Measurements from ENCODE around the gene ITGB4. TPM values are rescaled to one million over a fixed set of nuclear protein-coding genes. Genes with fewer than 3 reads are reported as not detected.
A peak's percentile ranks its signal among the peaks of the same experiment; 100 is the strongest.

ITGB4 gene
- total and polyA plus RNA-seq, 2 of the 13 experiments (the other 11 are each of a cell fraction or from before 2014, with no cell fraction given) = 6.9 to 14.5 TPM

- TF ChIP-seq HOXA9 (CRISPR knock-in tag; IDR thresholded peaks at IDR 0.05; ENCODE audit: borderline replicate concordance) (no peak; the same call in 1 of the 2 replicates), CSRNP2 (CRISPR knock-in tag; conservative IDR thresholded peaks at IDR 0.05; ENCODE audit: low read depth) (no peak), ZNF543 (CRISPR knock-in tag; IDR thresholded peaks at IDR 0.05) (no peak; the same call in 1 of the 2 replicates), HOXD1 (CRISPR knock-in tag; IDR thresholded peaks at IDR 0.05) (peak; percentile 84; the same call in 1 of the 2 replicates), DDIT3 (CRISPR knock-in tag; IDR thresholded peaks at IDR 0.05) (no peak), ZNF446 (CRISPR knock-in tag; IDR thresholded peaks at IDR 0.05) (no peak), FOXA3 (CRISPR knock-in tag; IDR thresholded peaks at IDR 0.05) (peak; percentile 5; the same call in 1 of the 2 replicates), SRSF9 (IDR thresholded peaks at IDR 0.05; ENCODE audit: borderline replicate concordance, insufficient read depth, low read depth, low read length, poor library complexity, severe bottlenecking) (no peak), PHB2 (IDR thresholded peaks at IDR 0.05; ENCODE audit: partially characterized antibody) (no peak), ZNF766 (CRISPR knock-in tag; IDR thresholded peaks at IDR 0.05; ENCODE audit: borderline replicate concordance) (peak; percentile 78; the same call in 1 of the 2 replicates), ZNF660 (CRISPR knock-in tag; IDR thresholded peaks at IDR 0.05; ENCODE audit: borderline replicate concordance, low read depth) (no peak), TGIF2 (CRISPR knock-in tag; IDR thresholded peaks at IDR 0.05) (no peak), ZNF431 (CRISPR knock-in tag; IDR thresholded peaks at IDR 0.05; ENCODE audit: borderline replicate concordance, low read depth) (peak; percentile 93), ERF (CRISPR knock-in tag; IDR thresholded peaks at IDR 0.05) (peak; percentile 21; the same call in 1 of the 2 replicates), ZFYVE20 (CRISPR knock-in tag; IDR thresholded peaks at IDR 0.05; ENCODE audit: borderline replicate concordance, low read depth) (peak; percentile 28; the same call in 1 of the 2 replicates), GFI1 (CRISPR knock-in tag; IDR thresholded peaks at IDR 0.05; ENCODE audit: borderline replicate concordance) (no peak; the same call in 1 of the 2 replicates)
- TF ChIP-seq, protein P1, sequence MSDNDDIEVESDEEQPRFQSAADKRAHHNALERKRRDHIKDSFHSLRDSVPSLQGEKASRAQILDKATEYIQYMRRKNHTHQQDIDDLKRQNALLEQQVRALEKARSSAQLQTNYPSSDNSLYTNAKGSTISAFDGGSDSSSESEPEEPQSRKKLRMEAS (IDR thresholded peaks at IDR 0.05) = peak; percentile 99
These were observed 32.5 kb downstream of the ITGB4 start (continued) for GRCh38 chr17:75753514-75754377.
